Common myeloid progenitor, CD34-positive (primary cell): ENCODE results near the gene LRMDA.

Experiments
- CTCF ChIA-PET: fragments of 350-600 bp; sonication (Branson Sonifier 250); formaldehyde crosslinking; loops from one replicate; lab custom pipeline; 2021; ENCODE audit warnings: antibody characterized with exemption; lab: Charles Lee
- POLR2A ChIA-PET: fragments of 350-600 bp; sonication (Branson Sonifier 250); formaldehyde crosslinking; loops from one replicate; lab custom pipeline; 2021; ENCODE audit warnings: antibody characterized with exemption; lab: Charles Lee
- DNase-seq, 3 donors: peaks; one replicate each; pipeline versions ENCODE4 v3.0.0 to v3.0.0-alpha.2; 2013
- H3K27ac ChIP-seq, 2 experiments: 1 replicate in 1 of 2; 2 replicates in 1 of 2; pipeline ENCODE4 v1.7.0; 2013; ENCODE audit warnings: inconsistent platforms in 2 of 2, low read length in 2 of 2, mild to moderate bottlenecking in 2 of 2, low read depth in 1 of 2, moderate library complexity in 1 of 2; ENCODE audit not compliant: severe bottlenecking in 2 of 2, insufficient read depth in 1 of 2, poor library complexity in 1 of 2
- H3K27me3 ChIP-seq, 5 experiments: replicated peaks in 2 of 5; 1 replicate in 3 of 5; 2 replicates in 2 of 5; pipeline versions ENCODE4 v1.6.1 to v1.7.0; 2013; ENCODE audit warnings: low read length in 4 of 5, mild to moderate bottlenecking in 2 of 5, moderate library complexity in 2 of 5, inconsistent platforms in 1 of 5; ENCODE audit not compliant: insufficient read depth in 5 of 5, control insufficient read depth in 4 of 5
- H3K36me3 ChIP-seq, 4 experiments: 1 replicate in 2 of 4; 2 replicates in 2 of 4; pipeline versions ENCODE4 v1.6.1 to v1.7.0; 2013; ENCODE audit warnings: low read length in 3 of 4, control low read depth in 1 of 4, mild to moderate bottlenecking in 1 of 4; ENCODE audit not compliant: control insufficient read depth in 4 of 4, insufficient read depth in 4 of 4
- H3K4me1 ChIP-seq, 4 experiments: 1 replicate in 3 of 4; 2 replicates in 1 of 4; pipeline versions ENCODE4 v1.6.1 to v1.7.1; 2013; ENCODE audit warnings: low read length in 3 of 4, mild to moderate bottlenecking in 3 of 4, control low read depth in 1 of 4, inconsistent platforms in 1 of 4, moderate library complexity in 1 of 4; ENCODE audit not compliant: control insufficient read depth in 4 of 4, insufficient read depth in 4 of 4; ENCODE audit errors: control extremely low read depth in 1 of 4
- H3K4me3 ChIP-seq, 7 experiments: 1 replicate in 4 of 7; 2 replicates in 3 of 7; pipeline versions ENCODE4 v1.5.1 to v1.7.0; 2013; ENCODE audit warnings: mild to moderate bottlenecking in 7 of 7, low read length in 6 of 7, moderate library complexity in 6 of 7, inconsistent platforms in 2 of 7, low read depth in 2 of 7, control low read depth in 1 of 7; ENCODE audit not compliant: insufficient read depth in 4 of 7, control insufficient read depth in 1 of 7; ENCODE audit errors: extremely low read depth in 1 of 7
- H3K9me3 ChIP-seq, 5 experiments: 1 replicate in 4 of 5; 2 replicates in 1 of 5; pipeline versions ENCODE4 v1.6.1 to v1.7.1; 2013; ENCODE audit warnings: low read length in 4 of 5, mild to moderate bottlenecking in 2 of 5, inconsistent platforms in 1 of 5, low read depth in 1 of 5, moderate library complexity in 1 of 5; ENCODE audit not compliant: control insufficient read depth in 4 of 5, insufficient read depth in 2 of 5; ENCODE audit errors: control extremely low read depth in 1 of 5
- WGBS: methylation state at CpG from one replicate; pipeline ENCODE4 v1.1.5; 2013; ENCODE audit not compliant: insufficient coverage; 5-methylcytosine and 5-hydroxymethylcytosine counted together

Gene LRMDA

GRCh38 chr10:76192694-76193320 lies 761.4 kb downstream of the LRMDA start:
- WGBS, result 100% methylated on average over 3 of the region's 7 CpGs
- Histone ChIP-seq H3K36me3 (no peaks in the 10 kb centered on the region), H3K4me3 (no peak overlapping the region), H3K9me3 (no peaks in the 10 kb centered on the region), H3K4me1 (no peaks in the 10 kb centered on the region), H3K27me3 (no peaks in the 10 kb centered on the region), H3K27ac (no peak overlapping the region)
- DNase-seq, result no peak
- POLR2A ChIA-PET, result no interaction called here
- CTCF ChIA-PET, result no interaction called here

GRCh38 chr10:76195654-76196390 lies 764.4 kb downstream of the LRMDA start:
- WGBS, result 100% methylated on average over 2 of the region's 3 CpGs
- Histone ChIP-seq H3K4me1 (no peaks in the 10 kb centered on the region), H3K9me3 (no peaks in the 10 kb centered on the region), H3K4me3 (no peak overlapping the region), H3K27me3 (no peaks in the 10 kb centered on the region), H3K36me3 (no peaks in the 10 kb centered on the region), H3K27ac (no peak overlapping the region)
- CTCF ChIA-PET, result no interaction called here
- POLR2A ChIA-PET, result no interaction called here
- no peak for DNase-seq

DNA sequence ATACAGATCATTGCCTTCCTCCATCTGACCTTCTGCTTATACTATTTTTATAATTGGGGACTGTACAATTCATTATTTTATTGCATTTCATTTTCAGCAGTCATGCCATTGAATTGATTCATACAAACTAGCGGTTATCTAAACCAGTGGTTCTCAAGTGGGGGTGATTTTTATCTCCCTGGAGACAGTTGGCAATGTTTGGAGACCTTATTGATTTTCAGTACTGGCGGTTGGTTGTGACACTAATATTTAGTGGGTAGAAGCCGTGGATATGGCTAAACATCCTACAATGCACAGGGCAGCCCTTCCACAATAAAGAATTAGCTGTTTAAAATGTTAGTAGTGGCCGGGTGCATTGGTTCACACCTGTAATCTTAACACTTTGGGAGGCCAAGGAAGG lies 765.9 kb downstream of the LRMDA start:
- DNase-seq, result no peak
- no peak overlapping the region for H3K27ac ChIP-seq
- no peak overlapping the region for H3K4me3 ChIP-seq
- no peaks in the 10 kb centered on the region for H3K9me3 ChIP-seq
- POLR2A ChIA-PET, result interaction anchor here (0.6 kb wide), 1 partner anchor 188 kb away, joined by 3 read pairs; no protein-coding TSS in a partner anchor
- CTCF ChIA-PET, result no interaction called here
- no peaks in the 10 kb centered on the region for H3K27me3 ChIP-seq
- H3K4me1 ChIP-seq, result no peaks in the 10 kb centered on the region
- 100% methylated on average over 2 of the region's 4 CpGs for WGBS
- H3K36me3 ChIP-seq, result no peaks in the 10 kb centered on the region

DNA sequence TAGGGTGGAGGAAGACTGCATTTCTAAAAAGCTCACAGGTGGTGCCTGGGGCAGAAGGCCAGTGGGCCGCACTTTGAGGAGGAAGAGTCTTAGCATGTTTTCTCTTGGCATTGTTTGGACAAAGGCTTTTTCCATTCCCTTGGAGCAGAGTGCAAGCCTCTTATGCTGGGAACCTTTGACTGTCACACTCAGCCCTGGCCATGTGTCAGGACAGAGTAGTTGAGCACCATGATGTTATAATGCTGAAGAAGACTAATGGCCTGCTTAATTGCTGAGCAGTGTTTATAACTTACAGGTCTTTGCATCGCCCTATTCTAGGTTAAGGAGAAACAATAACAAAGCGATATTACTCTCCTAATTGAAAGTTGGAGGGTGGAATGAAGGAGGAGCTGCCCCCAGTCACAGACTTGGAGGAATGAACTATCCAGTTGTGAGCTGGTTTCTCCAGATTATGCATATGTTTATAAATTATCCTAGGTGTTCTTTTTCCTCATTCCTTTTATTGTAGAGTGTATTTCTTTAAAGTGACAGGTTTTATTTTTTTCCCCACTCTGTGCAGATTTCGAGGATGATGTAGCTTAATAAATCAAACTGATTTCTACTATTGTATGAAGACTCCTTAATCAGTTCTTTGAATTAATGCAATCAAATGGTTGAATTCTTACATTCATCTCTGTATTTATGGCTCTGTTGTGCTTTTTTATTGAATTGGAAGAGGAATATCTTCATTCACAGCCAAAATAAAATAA lies 767.0 kb downstream of the LRMDA start:
- Histone ChIP-seq H3K9me3 (no peaks in the 10 kb centered on the region), H3K27ac (no peak overlapping the region), H3K36me3 (no peaks in the 10 kb centered on the region), H3K4me3 (no peak overlapping the region), H3K4me1 (no peaks in the 10 kb centered on the region), H3K27me3 (no peaks in the 10 kb centered on the region)
- no peak for DNase-seq
- WGBS, result 100% methylated on average over 3 of the region's 4 CpGs
- ChIA-PET CTCF (interaction anchor here (1.2 kb wide), 1 partner anchor 14 kb away, joined by 3 read pairs; no protein-coding TSS in a partner anchor), POLR2A (no interaction called here)

GRCh38 chr10:76201962-76202361 lies 770.5 kb downstream of the LRMDA start:
- Histone ChIP-seq H3K4me1 (no peaks in the 10 kb centered on the region), H3K27me3 (no peaks in the 10 kb centered on the region), H3K4me3 (no peak overlapping the region), H3K27ac (no peak overlapping the region), H3K36me3 (no peaks in the 10 kb centered on the region), H3K9me3 (no peaks in the 10 kb centered on the region)
- DNase-seq, result no peak
- ChIA-PET POLR2A (no interaction called here), CTCF (no interaction called here)
- WGBS, result 94% methylated on average over 4 of the region's 4 CpGs

GRCh38 chr10:76202777-76203176 lies 771.4 kb downstream of the LRMDA start:
- Histone ChIP-seq H3K9me3 (no peaks in the 10 kb centered on the region), H3K27me3 (no peaks in the 10 kb centered on the region), H3K27ac (no peak overlapping the region), H3K36me3 (no peaks in the 10 kb centered on the region), H3K4me1 (no peaks in the 10 kb centered on the region), H3K4me3 (no peak overlapping the region)
- no peak for DNase-seq
- CTCF ChIA-PET, result no interaction called here
- POLR2A ChIA-PET, result no interaction called here
- WGBS, result 100% methylated on average over 1 of the region's 1 CpG

GRCh38 chr10:76205361-76205760 lies 773.9 kb downstream of the LRMDA start:
- no peak overlapping the region for H3K4me3 ChIP-seq
- H3K9me3 ChIP-seq, result no peaks in the 10 kb centered on the region
- CTCF ChIA-PET, result no interaction called here
- no peaks in the 10 kb centered on the region for H3K36me3 ChIP-seq
- H3K4me1 ChIP-seq, result no peaks in the 10 kb centered on the region
- POLR2A ChIA-PET, result no interaction called here
- no peaks in the 10 kb centered on the region for H3K27me3 ChIP-seq
- WGBS, result 100% methylated on average over 1 of the region's 2 CpGs
- DNase-seq, result no peak
- no peak overlapping the region for H3K27ac ChIP-seq
